Heart right ventricle (tissue), 16 donors: Measurements from ENCODE around the gene OR13C4. TPM values are rescaled to one million over a fixed set of nuclear protein-coding genes. Genes with fewer than 3 reads are reported as not detected.

Experiments
- ATAC-seq, 8 donors: fragments of 200-7000 bp; cut with Tn5 transposase; one replicate each; pipeline ENCODE4 v1.9.1; 2020; ENCODE audit warnings: mild to moderate bottlenecking in 8 of 8, moderate library complexity in 8 of 8, moderate number of reproducible peaks in 1 of 8
- DNase-seq, 2 donors: peaks; one replicate each; pipeline ENCODE4 v3.0.0-alpha.2; 2020
- H3K27ac ChIP-seq, 10 donors: fragments of 200-600 bp; sonication (generic) in 2 of 10; one replicate each; pipeline versions ENCODE4 v1.5.0 to v1.8.0; 2020 to 2022; ENCODE audit warnings: mild to moderate bottlenecking in 3 of 10
- H3K27me3 ChIP-seq, 7 donors: fragments of 200-600 bp; one replicate each; pipeline ENCODE4 v1.8.0; 2021 to 2022; ENCODE audit warnings: mild to moderate bottlenecking in 2 of 7
- H3K36me3 ChIP-seq, 9 donors: fragments of 200-600 bp; sonication (generic) in 1 of 9; one replicate each; pipeline versions ENCODE4 v1.5.0 to v1.8.0; 2020 to 2022; ENCODE audit warnings: mild to moderate bottlenecking in 2 of 9
- H3K4me1 ChIP-seq, 9 donors: fragments of 200-600 bp; sonication (generic) in 1 of 9; one replicate each; pipeline versions ENCODE4 v1.5.0 to v1.8.0; 2020 to 2022; ENCODE audit warnings: mild to moderate bottlenecking in 4 of 9
- H3K4me3 ChIP-seq, 10 donors: fragments of 200-600 bp; sonication (generic) in 2 of 10; one replicate each; pipeline versions ENCODE4 v1.5.0 to v1.8.0; 2020 to 2022; ENCODE audit warnings: mild to moderate bottlenecking in 7 of 10, moderate library complexity in 2 of 10
- H3K9me3 ChIP-seq, 11 donors: fragments of 200-600 bp in 10 of 11; sonication (generic) in 2 of 11; one replicate each; pipeline versions ENCODE4 v1.5.0 to v1.8.0; 2013 to 2022; ENCODE audit warnings: mild to moderate bottlenecking in 2 of 11, control low read depth in 1 of 11, moderate library complexity in 1 of 11
- CTCF ChIP-seq, 9 donors: fragments of 200-600 bp; sonication (generic) in 2 of 9; IDR thresholded peaks; one replicate each; pipeline versions ENCODE4 v1.5.0 to v1.8.0; 2021 to 2022; ENCODE audit warnings: antibody characterized with exemption in 9 of 9, mild to moderate bottlenecking in 5 of 9, moderate library complexity in 1 of 9
- WGBS, 2 donors: extraction: QIAGEN DNeasy Blood & Tissue Kit; methylation state at CpG; one replicate each; pipeline ENCODE4 v1.1.7; 2013; ENCODE audit warnings: inconsistent platforms in 1 of 2; 5-methylcytosine and 5-hydroxymethylcytosine counted together
- intact Hi-C, 10 donors: fragments of 100-400 bp; cut with DNase I; formaldehyde crosslinking; loops; one replicate each; pipeline versions ENCODE4 v1.11.1 to v1.14.2; 2022
- polyA plus RNA-seq, 2 donors: library from polyadenylated mRNA; stranded (reverse); fragments of 200-250 nt; gene quantifications; one replicate each; pipeline ENCODE4 v1.2.3, GENCODE V29; 2013
- total RNA-seq, 10 donors: library from RNA; stranded (reverse); fragmentation: NEBNext Ultra II Directional in 3 of 10; extraction: Animal tissue kit (Norgen Biotek cat#: 25700) in 3 of 10; gene quantifications; one replicate each; pipeline versions ENCODE4 v1.2.1 to v1.2.4, GENCODE V29; 2021 to 2023
- donor health status: Arrhythmogenic right ventricular cardiomyopathy.
- donor health status: ischemic (EF 13 %, LVEDD 7.1; RV severe dilation, severe dysfunction).
- donor health status: healthy with polysubstance abuse.
- donor health status: DM: no; HTN: yes; CAD: no.
- donor health status: DM: no; HTN: no; CAD: no.
- donor health status: ischemic (EF 25% LVEDD 6.9; RV normal size, moderate dysfunction).
- donor health status: ischemic (EF 25% LVEDD 5.7; RV mildly dilated, moderate dysfunction).
- donor health status: healthy.
- donor health status: DM: yes; HTN: yes; CAD: no.
- donor health status: Ischemic cardiomyopathy.
- donor health status: ischemic (EF 35%, LVEDD 5.7; RV mildly dilated, moderate dysfunction).
- donor health status: nonischemic (EF 11% LVEDD 7.7; RV severe dilation, severe dysfunction).
- donor health status: DM: yes; HTN: yes; CAD: no.
- donor health status: PGD.
- donor health status: ischemic (EF 29% LVEDD 5.4; RV normal size, mild dysfunction).
- donor health status: nonischemic (EF 23%, LVEDD 6.1; RV moderate dilation, normal function).

Gene OR13C4
- total and polyA plus RNA-seq, 12 donors, result not detected

GRCh38 chr9:104506565-104506964, 20.4 kb downstream of the OR13C4 start:
- DNase-seq, result no peak
- Histone ChIP-seq H3K27ac (no peak overlapping the region), H3K4me3 (no peak overlapping the region), H3K36me3 (no peaks in the 10 kb centered on the region), H3K9me3 (no peaks in the 10 kb centered on the region), H3K27me3 (peaks cover 0 to 7% (median 0%) of the 10 kb centered on the region in 7 donors), H3K4me1 (no peaks in the 10 kb centered on the region)
- no peak for ATAC-seq
- TF ChIP-seq CTCF (IDR thresholded peaks at IDR 0.05), result no peak
- intact Hi-C loops, result no loop called here

GRCh38 chr9:104503963-104504362, 23.0 kb downstream of the OR13C4 start, which contains the start of gene OR13F1:
OR13F1 (plus strand) TSS chr9:104504263; CDS start chr9:104504263, 0 bp downstream.
- no peak for DNase-seq
- H3K27me3 ChIP-seq, result no peaks in the 10 kb centered on the region
- no peak for ATAC-seq
- H3K9me3 ChIP-seq, result no peaks in the 10 kb centered on the region
- no peak for TF ChIP-seq CTCF (IDR thresholded peaks at IDR 0.05)
- no peaks in the 10 kb centered on the region for H3K4me1 ChIP-seq
- intact Hi-C loops, result no loop called here
- H3K36me3 ChIP-seq, result no peaks in the 10 kb centered on the region
- no peak within 1 kb of the TSS for H3K27ac ChIP-seq
- no peak within 1 kb of the TSS for H3K4me3 ChIP-seq
- WGBS, 2 donors, result 88 to 92% methylated on average over 5 of the region's 5 CpGs

- DNase-seq, result no peak
- TF ChIP-seq CTCF (IDR thresholded peaks at IDR 0.05), result no peak
- Histone ChIP-seq H3K27me3 (no peaks in the 10 kb centered on the region), H3K27ac (no peak overlapping the region), H3K36me3 (no peaks in the 10 kb centered on the region), H3K4me3 (no peak overlapping the region), H3K9me3 (no peaks in the 10 kb centered on the region), H3K4me1 (no peaks in the 10 kb centered on the region)
- ATAC-seq, result no peak
- intact Hi-C loops, result no loop called here
These were observed 23.6 kb downstream of the OR13C4 start for GRCh38 chr9:104503440-104503839.

DNA sequence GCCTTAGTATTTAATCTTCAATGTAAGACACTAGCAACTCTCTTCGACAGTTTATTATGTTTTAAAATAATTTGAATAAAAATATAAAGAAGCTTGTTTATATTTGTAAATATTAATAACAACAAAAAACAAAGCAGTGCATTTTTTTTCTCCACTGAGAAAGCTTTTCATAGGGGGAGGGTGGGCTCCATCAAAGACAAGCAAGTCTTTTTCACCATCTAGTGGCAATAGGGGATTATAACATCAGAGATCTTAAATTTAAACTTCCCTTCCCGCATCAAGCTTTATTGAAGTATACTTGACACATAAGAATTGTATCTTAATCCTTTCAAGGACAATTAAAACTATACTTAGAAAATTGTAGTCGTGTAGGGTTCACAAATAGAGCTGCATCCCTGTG, 32.2 kb downstream of the OR13C4 start:
- Histone ChIP-seq H3K4me3 (no peak overlapping the region), H3K27me3 (no peaks in the 10 kb centered on the region), H3K36me3 (no peaks in the 10 kb centered on the region), H3K27ac (no peak overlapping the region), H3K4me1 (no peaks in the 10 kb centered on the region), H3K9me3 (no peaks in the 10 kb centered on the region)
- peak in 5 of 9 donors; percentile 14 to 38 (median 21) for TF ChIP-seq CTCF (IDR thresholded peaks at IDR 0.05)
- intact Hi-C loops, result loop anchor here in 1 of 10 donors (5.0 kb wide), 1 partner anchor 1197 kb away; the partner anchor contains the start of gene TMEM38B
- DNase-seq (no peak), ATAC-seq (no peak)
- 33 to 37% methylated on average over 3 of the region's 3 CpGs for WGBS, 2 donors
